VCaP (cell line): ENCODE data around the gene CLDN1.
A peak's percentile ranks its signal among the peaks of the same experiment; 100 is the strongest.
"Not testable (repeated sequence)": the region's sequence is repeated elsewhere in the genome, so short reads cannot be mapped to it uniquely, and the experiment has no call there.

ENCODE experiments used
- H3K27ac ChIP-seq: fragments of 450-650 bp; 2 replicates; pipeline ENCODE4 v1.5.1; 2017
- TF ChIP-seq, protein P1 (sequence below): fragments of 450-650 bp; conservative IDR thresholded peaks from 2 replicates; pipeline ENCODE4 v1.5.1; 2017; ENCODE audit warnings: mild to moderate bottlenecking, moderate library complexity

Gene CLDN1

GRCh38 chr3:190279690-190280089 is 42.6 kb downstream of the CLDN1 start:
- TF ChIP-seq, protein P1, sequence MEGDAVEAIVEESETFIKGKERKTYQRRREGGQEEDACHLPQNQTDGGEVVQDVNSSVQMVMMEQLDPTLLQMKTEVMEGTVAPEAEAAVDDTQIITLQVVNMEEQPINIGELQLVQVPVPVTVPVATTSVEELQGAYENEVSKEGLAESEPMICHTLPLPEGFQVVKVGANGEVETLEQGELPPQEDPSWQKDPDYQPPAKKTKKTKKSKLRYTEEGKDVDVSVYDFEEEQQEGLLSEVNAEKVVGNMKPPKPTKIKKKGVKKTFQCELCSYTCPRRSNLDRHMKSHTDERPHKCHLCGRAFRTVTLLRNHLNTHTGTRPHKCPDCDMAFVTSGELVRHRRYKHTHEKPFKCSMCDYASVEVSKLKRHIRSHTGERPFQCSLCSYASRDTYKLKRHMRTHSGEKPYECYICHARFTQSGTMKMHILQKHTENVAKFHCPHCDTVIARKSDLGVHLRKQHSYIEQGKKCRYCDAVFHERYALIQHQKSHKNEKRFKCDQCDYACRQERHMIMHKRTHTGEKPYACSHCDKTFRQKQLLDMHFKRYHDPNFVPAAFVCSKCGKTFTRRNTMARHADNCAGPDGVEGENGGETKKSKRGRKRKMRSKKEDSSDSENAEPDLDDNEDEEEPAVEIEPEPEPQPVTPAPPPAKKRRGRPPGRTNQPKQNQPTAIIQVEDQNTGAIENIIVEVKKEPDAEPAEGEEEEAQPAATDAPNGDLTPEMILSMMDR: no peak
- no peak overlapping the region for H3K27ac ChIP-seq

GRCh38 chr3:190272747-190273146 is 49.5 kb downstream of the CLDN1 start:
- TF ChIP-seq, protein P1: no peak

GRCh38 chr3:190269101-190269500 is 53.1 kb downstream of the CLDN1 start:
- TF ChIP-seq, protein P1: no peak
- H3K27ac ChIP-seq: peak overlapping the region; percentile 65

More at GRCh38 chr3:190272747-190273146, 49.5 kb downstream of the CLDN1 start:
- H3K27ac ChIP-seq: peak overlapping the region; percentile 67

DNA sequence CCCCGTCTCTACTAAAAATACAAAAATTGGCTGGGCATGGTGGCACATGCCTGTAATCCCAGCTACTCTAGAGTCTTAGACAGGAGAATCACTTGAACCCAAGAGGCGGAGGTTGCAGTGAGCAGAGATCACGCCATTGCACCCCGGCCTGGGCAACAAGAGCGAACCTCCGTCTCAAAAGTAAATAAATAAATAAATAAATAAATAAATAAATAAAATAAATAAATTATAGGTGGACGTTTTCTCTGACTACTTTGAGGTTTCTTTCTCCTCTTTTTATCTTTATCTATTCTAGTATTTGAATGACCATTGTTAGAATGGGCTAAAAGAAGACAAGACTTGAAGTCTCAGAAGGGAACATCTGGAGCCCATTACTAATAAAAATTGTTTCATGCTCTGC is 54.8 kb downstream of the CLDN1 start:
- not testable (repeated sequence) for H3K27ac ChIP-seq

DNA sequence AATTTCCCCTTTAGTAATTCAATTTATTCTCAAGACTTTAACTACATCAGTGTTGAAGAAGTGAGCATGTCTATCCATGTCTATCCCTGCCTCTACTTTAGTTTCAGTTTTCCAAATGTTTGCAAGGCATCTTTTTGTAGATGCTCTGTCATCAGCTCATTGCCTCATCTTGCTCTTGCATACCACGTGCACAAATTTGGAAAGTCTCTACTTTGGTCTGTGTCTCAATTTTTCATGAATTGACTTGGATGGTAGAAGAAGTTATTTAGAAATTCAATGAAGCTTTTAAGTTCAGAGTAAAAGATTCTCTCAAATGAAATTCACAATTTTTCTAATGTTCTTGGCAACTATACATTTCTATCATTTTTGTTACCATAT is 55.3 kb downstream of the CLDN1 start:
- TF ChIP-seq, protein P1: no peak
- no peak overlapping the region for H3K27ac ChIP-seq

GRCh38 chr3:190266265-190266912 is 55.9 kb downstream of the CLDN1 start:
- H3K27ac ChIP-seq: no peak overlapping the region
- TF ChIP-seq, protein P1: no peak

DNA sequence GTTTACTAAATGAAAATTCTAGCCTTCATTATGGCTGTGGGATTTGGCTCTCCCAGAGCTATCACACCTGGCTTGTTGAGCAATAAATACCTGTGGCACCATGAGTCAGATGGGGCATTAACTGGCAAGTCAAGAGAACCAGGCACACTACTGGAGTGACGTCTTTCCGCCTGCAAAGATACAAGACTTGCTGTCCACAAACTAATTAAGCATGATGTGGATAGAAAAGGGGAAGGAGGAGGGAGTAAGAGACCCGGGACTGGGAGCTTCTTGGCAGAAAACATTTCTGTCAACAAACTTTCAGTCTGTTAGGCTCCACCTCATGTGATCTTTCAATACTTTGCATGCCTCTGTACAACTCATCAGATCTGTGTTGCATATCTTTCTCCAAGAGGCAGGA is 56.5 kb downstream of the CLDN1 start:
- H3K27ac ChIP-seq: no peak overlapping the region
- TF ChIP-seq, protein P1: no peak

GRCh38 chr3:190265126-190265525 is 57.1 kb downstream of the CLDN1 start:
- TF ChIP-seq, protein P1: no peak
- no peak overlapping the region for H3K27ac ChIP-seq
